H1 (cell line): ENCODE data around the gene SFTPA1. TPM values are rescaled to one million over a fixed set of nuclear protein-coding genes. Genes with fewer than 3 reads are reported as not detected.
"Not testable (repeated sequence)": the region's sequence is repeated elsewhere in the genome, so short reads cannot be mapped to it uniquely, and the experiment has no call there.

Experiments used
- CTCF ChIA-PET: fragments of 300-600 bp; sonication (Branson Sonifier 250); formaldehyde crosslinking; loops from one replicate; lab custom pipeline; 2021; ENCODE audit not compliant: partially characterized antibody; lab: Charles Lee
- POLR2A ChIA-PET: fragments of 300-600 bp; sonication (Branson Sonifier 250); formaldehyde crosslinking; loops from one replicate; lab custom pipeline; 2021; ENCODE audit warnings: inconsistent platforms; ENCODE audit not compliant: partially characterized antibody; lab: Charles Lee
- DNase-seq, 2 experiments: peaks; one replicate each; pipeline versions ENCODE4 v3.0.0 to v3.0.0-alpha.2; 2010 to 2022; ENCODE audit warnings: low spot score in 2 of 2, low read depth in 1 of 2, mixed read lengths in 1 of 2
- FAIRE-seq: peaks from 2 replicates; lab custom pipeline; 2011; peaks lifted over from hg19 to GRCh38; lab: Jason Lieb, UNC
- H2AFZ ChIP-seq: 2 replicates; pipeline ENCODE4 v1.8.1; 2012; ENCODE audit warnings: low read length, inconsistent platforms
- H2AK5ac ChIP-seq: 2 replicates; pipeline ENCODE4 v1.6.1; 2013; ENCODE audit warnings: low read depth, low read length
- H2BK120ac ChIP-seq: replicated peaks from 2 replicates; pipeline ENCODE3; 2013; ENCODE audit warnings: low read depth, low read length, inconsistent platforms
- H2BK12ac ChIP-seq: 2 replicates; pipeline ENCODE4 v1.6.1; 2013; ENCODE audit warnings: low read depth, low read length
- H2BK15ac ChIP-seq: 2 replicates; pipeline ENCODE4 v1.6.1; 2013; ENCODE audit warnings: low read length
- H2BK20ac ChIP-seq: 2 replicates; pipeline ENCODE4 v1.6.1; 2013; ENCODE audit warnings: low read length
- H2BK5ac ChIP-seq: 2 replicates; pipeline ENCODE4 v1.6.1; 2013; ENCODE audit warnings: low read depth, low read length
- H3K14ac ChIP-seq: 2 replicates; pipeline ENCODE4 v1.6.1; 2013; ENCODE audit warnings: inconsistent platforms; ENCODE audit not compliant: insufficient read length
- H3K18ac ChIP-seq: 2 replicates; pipeline ENCODE4 v1.6.1; 2013; ENCODE audit warnings: low read length; ENCODE audit errors: extremely low read depth
- H3K23ac ChIP-seq: 2 replicates; pipeline ENCODE4 v1.6.1; 2013; ENCODE audit warnings: inconsistent platforms; ENCODE audit not compliant: insufficient read length
- H3K23me2 ChIP-seq: 2 replicates; pipeline ENCODE4 v1.6.1; 2013; ENCODE audit warnings: low read depth, low read length
- H3K27ac ChIP-seq: 2 replicates; pipeline ENCODE4 v1.6.1; 2011; ENCODE audit warnings: low read depth, low read length, inconsistent platforms
- H3K27me3 ChIP-seq, 4 experiments: replicated peaks in 1 of 4; 1 replicate in 1 of 4; 2 replicates in 3 of 4; pipeline versions ENCODE4 v1.6.1 to v1.8.1; 2011 to 2013; ENCODE audit warnings: low read length in 3 of 4, mild to moderate bottlenecking in 3 of 4, inconsistent platforms in 2 of 4, mixed read lengths in 2 of 4, moderate library complexity in 1 of 4; ENCODE audit not compliant: control insufficient read depth in 3 of 4, insufficient read depth in 3 of 4; ENCODE audit errors: extremely low read depth in 1 of 4
- H3K36me3 ChIP-seq, 4 experiments: 2 replicates each; pipeline versions ENCODE4 v1.6.1 to v1.8.1; 2011 to 2013; ENCODE audit warnings: mild to moderate bottlenecking in 4 of 4, low read length in 3 of 4, moderate library complexity in 2 of 4, control low read depth in 1 of 4, inconsistent platforms in 1 of 4; ENCODE audit not compliant: insufficient read depth in 4 of 4, control insufficient read depth in 2 of 4
- H3K4ac ChIP-seq: replicated peaks from 2 replicates; pipeline ENCODE3; 2013; ENCODE audit warnings: low read length, low read depth, mixed read lengths, inconsistent platforms; ENCODE audit not compliant: insufficient read length
- H3K4me1 ChIP-seq, 4 experiments: replicated peaks in 1 of 4; 1 replicate in 1 of 4; 2 replicates in 3 of 4; pipeline versions ENCODE4 v1.6.1 to v1.8.1; 2011 to 2013; ENCODE audit warnings: low read length in 3 of 4, inconsistent platforms in 2 of 4, mixed read lengths in 1 of 4; ENCODE audit not compliant: insufficient read depth in 4 of 4, control insufficient read depth in 3 of 4
- H3K4me2 ChIP-seq, 2 experiments: 2 replicates each; pipeline versions ENCODE4 v1.6.1 to v1.8.1; 2011 to 2013; ENCODE audit warnings: low read depth in 2 of 2, low read length in 2 of 2, control low read depth in 1 of 2, inconsistent platforms in 1 of 2, mild to moderate bottlenecking in 1 of 2; ENCODE audit not compliant: insufficient read depth in 1 of 2
- H3K4me3 ChIP-seq, 4 experiments: fragments of 200-600, 300-600 bp in 1 of 4; sonication (generic), shearing (Covaris generic), sonication (Bioruptor Twin) in 1 of 4; 2 replicates each; pipeline versions ENCODE4 v1.5.1 to v1.8.1; 2011 to 2016; ENCODE audit warnings: low read length in 4 of 4, low read depth in 3 of 4, control low read depth in 2 of 4, inconsistent platforms in 2 of 4, mild to moderate bottlenecking in 2 of 4, mixed read lengths in 1 of 4, moderate library complexity in 1 of 4; ENCODE audit not compliant: insufficient read depth in 2 of 4; ENCODE audit errors: extremely low read depth in 1 of 4
- H3K56ac ChIP-seq: replicated peaks from 2 replicates; pipeline ENCODE3; 2013; ENCODE audit warnings: low read depth, mild to moderate bottlenecking, mixed read lengths, low read length, inconsistent platforms; ENCODE audit not compliant: insufficient read length
- H3K79me1 ChIP-seq: 2 replicates; pipeline ENCODE4 v1.6.1; 2013; ENCODE audit warnings: low read depth, low read length, control low read depth
- H3K79me2 ChIP-seq, 2 experiments: 2 replicates each; pipeline versions ENCODE4 v1.6.1 to v1.8.1; 2012 to 2013; ENCODE audit warnings: low read length in 2 of 2, mild to moderate bottlenecking in 2 of 2, inconsistent platforms in 1 of 2; ENCODE audit not compliant: insufficient read depth in 2 of 2, control insufficient read depth in 1 of 2
- H3K9ac ChIP-seq, 4 experiments: replicated peaks in 1 of 4; 1 replicate in 1 of 4; 2 replicates in 3 of 4; pipeline versions ENCODE4 v1.6.1 to v1.8.1; 2011 to 2013; ENCODE audit warnings: low read depth in 3 of 4, low read length in 3 of 4, control low read depth in 2 of 4, mild to moderate bottlenecking in 2 of 4, moderate library complexity in 2 of 4, inconsistent platforms in 1 of 4; ENCODE audit errors: extremely low read depth in 1 of 4
- H3K9me3 ChIP-seq, 2 experiments: 2 replicates each; pipeline versions ENCODE4 v1.6.1 to v1.8.1; 2012 to 2013; ENCODE audit warnings: mild to moderate bottlenecking in 2 of 2, moderate library complexity in 2 of 2, control low read depth in 1 of 2, inconsistent platforms in 1 of 2, low read depth in 1 of 2, low read length in 1 of 2, mixed read lengths in 1 of 2; ENCODE audit not compliant: insufficient read depth in 2 of 2
- H4K20me1 ChIP-seq, 2 experiments: replicated peaks in 1 of 2; 2 replicates each; pipeline versions ENCODE3 to v1.8.1; 2011 to 2013; ENCODE audit warnings: inconsistent platforms in 2 of 2, low read length in 2 of 2, mild to moderate bottlenecking in 1 of 2; ENCODE audit not compliant: insufficient read depth in 2 of 2, control insufficient read depth in 1 of 2
- H4K5ac ChIP-seq: 2 replicates; pipeline ENCODE4 v1.6.1; 2013; ENCODE audit warnings: low read length, low read depth, mixed read lengths, inconsistent platforms; ENCODE audit not compliant: insufficient read length
- H4K8ac ChIP-seq: 2 replicates; pipeline ENCODE4 v1.8.0; 2013; ENCODE audit warnings: mild to moderate bottlenecking, moderate library complexity, low read length, inconsistent platforms; ENCODE audit not compliant: insufficient read depth; ENCODE audit errors: extremely low read depth
- H4K91ac ChIP-seq: replicated peaks from 2 replicates; pipeline ENCODE3; 2013; ENCODE audit warnings: low read length, mixed read lengths, inconsistent platforms; ENCODE audit not compliant: insufficient read length
- EP300 ChIP-seq, 2 experiments: IDR thresholded peaks; 1 replicate in 1 of 2; 2 replicates in 1 of 2; pipeline ENCODE4 v1.6.1; 2011 to 2012; ENCODE audit warnings: low read depth in 2 of 2, low read length in 2 of 2, mild to moderate bottlenecking in 2 of 2, borderline replicate concordance in 1 of 2, inconsistent platforms in 1 of 2, moderate library complexity in 1 of 2
- NANOG ChIP-seq: IDR thresholded peaks from 2 replicates; pipeline ENCODE4 v1.6.1; 2011; ENCODE audit warnings: low read length, low read depth, mild to moderate bottlenecking, inconsistent platforms; ENCODE audit not compliant: insufficient read depth, poor library complexity, severe bottlenecking
- SP1 ChIP-seq: IDR thresholded peaks from 2 replicates; pipeline ENCODE4 v1.6.1; 2011; ENCODE audit warnings: low read depth, low read length
- TEAD4 ChIP-seq: IDR thresholded peaks from 2 replicates; pipeline ENCODE4 v1.6.1; 2012; ENCODE audit warnings: low read depth, low read length, inconsistent platforms, mixed read lengths
- YY1 ChIP-seq: IDR thresholded peaks from 2 replicates; pipeline ENCODE4 v1.6.1; 2011; ENCODE audit warnings: low read depth, mild to moderate bottlenecking, low read length
- WGBS, 2 experiments: shearing (Covaris generic) in 1 of 2; methylation state at CpG; one replicate each; pipeline versions ENCODE4 v1.1.6 to v1.1.7; 2013 to 2015; ENCODE audit warnings: low lambda C conversion rate in 2 of 2, mixed read lengths in 2 of 2, inconsistent platforms in 1 of 2, low coverage in 1 of 2, missing lambda C conversion rate in 1 of 2; ENCODE audit not compliant: insufficient replicate concordance in 2 of 2, insufficient coverage in 1 of 2, insufficient read length in 1 of 2; ENCODE audit errors: extremely low coverage in 1 of 2, missing lambda C conversion rate in 1 of 2; 5-methylcytosine and 5-hydroxymethylcytosine counted together
- polyA plus RNA-seq, 7 experiments: library from polyadenylated mRNA; depleted of rRNA in 3 of 7; stranded (reverse) in 5 of 7; unstranded in 2 of 7; fragments of >200 nt in 5 of 7; fragments of 200-250 nt in 2 of 7; gene quantifications; 1 replicate in 5 of 7; 2 replicates in 1 of 7; 4 replicates in 1 of 7; pipeline versions ENCODE4 v1.2.1 to v1.2.3, GENCODE V29; 2011 to 2013; ENCODE audit warnings: missing spikeins in 2 of 7, mixed read lengths in 2 of 7
- total RNA-seq: library from RNA; stranded (reverse); fragmentation: NEBNext Ultra II Directional; extraction: Animal tissue kit (Norgen Biotek cat#: 25700); gene quantifications from 2 replicates; pipeline ENCODE4 v1.2.1, GENCODE V29; 2021
- TF ChIP-seq, protein P1 (sequence below): IDR thresholded peaks from 2 replicates; pipeline ENCODE4 v1.6.1; 2012; ENCODE audit warnings: inconsistent platforms

The SFTPA1 gene
- total and polyA plus RNA-seq, 2 of the 8 experiments (the other 6 are each of a cell fraction or from before 2014, with no cell fraction given), result not detected

DNA sequence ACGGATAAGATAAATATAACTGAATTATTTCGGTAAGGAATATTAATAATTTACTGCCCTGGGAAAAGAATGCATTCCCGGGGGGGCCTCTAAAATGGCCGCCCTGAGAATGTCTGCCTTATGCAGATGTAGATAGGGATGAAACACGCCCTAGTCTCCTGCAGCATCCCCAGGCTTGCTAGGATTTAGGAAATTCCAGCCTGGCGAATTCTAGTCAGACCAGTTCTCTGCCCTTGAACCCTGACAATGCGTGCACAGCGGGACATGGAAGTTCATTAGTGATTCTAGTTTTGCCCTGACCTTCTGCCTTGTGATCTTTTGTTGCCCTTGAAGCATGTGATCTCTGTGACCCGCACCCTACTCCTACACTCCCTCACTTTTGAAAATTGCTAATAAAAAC lies 11.1 kb upstream of the SFTPA1 start:
- peak; percentile 19 for FAIRE-seq
- H3K36me3 ChIP-seq, result not testable (repeated sequence)
- TF ChIP-seq, protein P1, sequence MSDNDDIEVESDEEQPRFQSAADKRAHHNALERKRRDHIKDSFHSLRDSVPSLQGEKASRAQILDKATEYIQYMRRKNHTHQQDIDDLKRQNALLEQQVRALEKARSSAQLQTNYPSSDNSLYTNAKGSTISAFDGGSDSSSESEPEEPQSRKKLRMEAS, result peak; percentile 55
- TF ChIP-seq SP1 (peak; percentile 81), NANOG (peak; percentile 58), YY1 (peak; percentile 91), EP300 (IDR thresholded peaks at IDR 0.05; ENCODE audit: borderline replicate concordance in 1 of 2, low read depth in 2 of 2, low read length in 2 of 2) (peak in 1 of 2 experiments; percentile 42; a peak in 2 of 3 replicates), TEAD4 (peak; percentile 76)

More for the DNA sequence above, 11.1 kb upstream of the SFTPA1 start:
- CTCF ChIA-PET, POLR2A ChIA-PET, H2AFZ ChIP-seq, H3K27ac ChIP-seq, H3K79me2 ChIP-seq, H4K20me1 ChIP-seq, H3K79me1 ChIP-seq, H3K56ac ChIP-seq, H4K91ac ChIP-seq, H3K27me3 ChIP-seq, H3K23ac ChIP-seq, H2BK15ac ChIP-seq, H3K4me1 ChIP-seq, H3K23me2 ChIP-seq, H3K9ac ChIP-seq, H2AK5ac ChIP-seq, H3K14ac ChIP-seq, H4K5ac ChIP-seq, H2BK120ac ChIP-seq, H2BK20ac ChIP-seq, H2BK12ac ChIP-seq, H4K8ac ChIP-seq, H3K18ac ChIP-seq, H3K4ac ChIP-seq: not testable (repeated sequence)
- WGBS, 2 experiments, result 55% methylated on average over 9 of the region's 9 CpGs; no CpG with 5 or more reads in 1 of the 2 experiments
- peak; percentile 10 to 63 for DNase-seq
- Histone ChIP-seq H3K9me3 (peaks cover 16 to 25% of the 10 kb centered on the region in 2 experiments), H3K4me3 (peak overlapping the region in 1 of 4 experiments; percentile 19; a peak in 1 of 8 replicates), H2BK5ac (peak overlapping the region; percentile 12; the same call in 1 of the 2 replicates), H3K4me2 (0 out of 4 replicates have a peak overlapping the region, but pooled peaks of 1 of the 2 experiments have one; percentile 2)
